DLD1 (cell line): Measurements from ENCODE around the gene KIAA1671.

Experiments
- in situ Hi-C: cut with HindIII; loops from 2 replicates; pipeline ENCODE4 v1.10.0; 2017; ENCODE audit warnings: low sequenced_read_pairs

The KIAA1671 gene

GRCh38 chr22:25134451-25134850 lies 181.9 kb downstream of the KIAA1671 start:
- in situ Hi-C loops: no loop called here

DNA sequence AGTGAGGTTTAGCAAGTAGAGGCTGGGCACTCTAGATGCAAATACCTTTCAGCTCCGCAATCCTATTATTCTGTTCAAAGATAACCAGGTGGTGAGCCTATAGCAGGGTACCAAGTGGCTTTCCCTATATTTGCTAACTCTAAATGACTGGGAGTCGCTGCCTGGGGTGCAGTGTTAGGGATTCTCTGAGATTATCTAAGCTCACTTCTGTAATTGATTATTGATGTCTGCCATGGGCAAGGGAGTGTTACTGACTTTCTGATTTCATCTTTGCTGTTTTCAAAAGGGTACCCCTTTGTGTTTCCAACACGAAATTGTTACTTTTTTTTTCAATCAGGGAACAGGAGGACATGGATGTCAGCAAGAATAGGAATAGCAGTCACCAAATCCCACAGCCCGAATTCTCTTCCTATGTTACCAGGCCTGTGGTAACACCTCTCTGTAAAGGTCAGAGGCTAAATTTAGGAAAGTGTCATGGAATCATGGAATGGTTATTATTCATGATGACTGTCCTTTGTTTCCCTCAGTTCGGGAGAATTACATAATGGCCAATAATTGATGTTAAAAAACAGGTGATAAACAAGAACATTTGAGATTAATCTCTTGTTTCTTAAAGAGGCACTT lies 184.5 kb downstream of the KIAA1671 start:
- in situ Hi-C loops: no loop called here

GRCh38 chr22:25137577-25138525 lies 185.3 kb downstream of the KIAA1671 start:
- in situ Hi-C loops: no loop called here

- in situ Hi-C loops: no loop called here
These were observed 186.5 kb downstream of the KIAA1671 start for GRCh38 chr22:25139062-25139461.

GRCh38 chr22:25142102-25142501 lies 189.6 kb downstream of the KIAA1671 start:
- in situ Hi-C loops: no loop called here

GRCh38 chr22:25143156-25144076 lies 190.9 kb downstream of the KIAA1671 start:
- in situ Hi-C loops: no loop called here

- in situ Hi-C loops: no loop called here
These were observed 192.0 kb downstream of the KIAA1671 start for GRCh38 chr22:25144522-25144921.

DNA sequence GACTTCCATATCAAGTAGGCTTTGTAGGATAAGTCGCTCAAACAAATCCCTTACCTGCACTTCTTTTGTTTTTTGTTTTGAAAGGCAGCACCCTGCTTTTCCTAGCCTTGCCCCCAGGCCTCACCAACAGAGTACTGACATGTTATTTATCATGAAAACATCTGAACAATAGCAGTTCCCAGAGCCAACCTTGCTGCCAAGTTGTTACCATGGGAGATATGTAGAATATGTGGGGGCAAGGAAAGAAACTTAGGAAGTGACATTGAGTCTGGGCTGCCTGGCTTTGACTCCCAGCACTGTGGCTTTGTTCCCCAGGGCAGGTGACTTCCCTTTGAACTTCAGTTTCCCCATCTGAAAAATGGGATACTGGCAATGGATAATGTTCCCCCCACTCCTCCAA lies 193.8 kb downstream of the KIAA1671 start:
- in situ Hi-C loops: no loop called here

- in situ Hi-C loops: no loop called here
These were observed 194.6 kb downstream of the KIAA1671 start for GRCh38 chr22:25146906-25147641.

GRCh38 chr22:25147642-25147928 lies 195.1 kb downstream of the KIAA1671 start:
- in situ Hi-C loops: no loop called here

DNA sequence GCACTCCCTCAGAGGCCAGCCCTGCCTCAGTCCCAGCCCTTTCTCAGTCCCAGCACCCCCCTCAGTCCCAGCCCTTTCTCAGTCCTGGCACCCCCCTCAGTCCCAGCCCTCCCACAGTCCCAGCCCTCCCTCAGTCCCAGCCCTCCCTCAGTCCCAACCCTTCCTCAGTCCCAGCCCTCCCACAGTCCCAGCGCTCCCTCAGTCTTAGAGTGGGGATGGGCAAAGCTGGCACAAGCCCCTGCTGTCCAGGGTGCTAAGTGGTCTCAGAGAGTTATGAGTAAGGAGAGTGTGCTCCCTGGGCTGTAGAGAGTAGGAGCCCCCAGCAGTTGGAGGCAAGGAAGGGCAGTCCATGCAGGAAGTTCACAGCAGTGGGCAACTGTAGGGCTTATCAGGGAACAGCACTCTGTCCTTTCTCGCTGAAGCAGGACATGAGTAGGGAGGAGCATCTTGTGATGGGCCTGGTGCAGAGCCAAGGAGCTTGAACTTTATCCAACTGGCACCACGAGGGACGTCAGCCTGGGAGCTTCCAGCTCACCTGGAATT lies 195.7 kb downstream of the KIAA1671 start:
- in situ Hi-C loops: no loop called here

GRCh38 chr22:25149014-25149413 lies 196.5 kb downstream of the KIAA1671 start:
- in situ Hi-C loops: no loop called here

- in situ Hi-C loops: no loop called here
These were observed 201.6 kb downstream of the KIAA1671 start for GRCh38 chr22:25153961-25154666.

DNA sequence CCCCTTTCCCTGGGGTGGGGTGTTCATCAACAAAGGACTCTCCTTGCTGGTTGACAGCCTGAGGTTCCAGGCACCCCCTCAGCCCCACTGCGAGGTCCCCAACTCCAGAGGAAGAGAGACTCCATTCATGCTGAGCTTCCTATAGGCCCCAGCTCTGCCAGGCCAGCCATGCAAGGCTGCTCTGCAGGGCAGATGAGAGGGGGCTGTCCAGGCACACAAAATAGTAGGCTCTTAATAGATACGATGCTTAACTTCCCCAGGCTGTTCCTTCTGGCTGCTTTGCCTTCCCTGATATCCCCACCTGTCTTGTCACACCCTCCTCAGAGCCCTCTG lies 202.1 kb downstream of the KIAA1671 start:
- in situ Hi-C loops: no loop called here

DNA sequence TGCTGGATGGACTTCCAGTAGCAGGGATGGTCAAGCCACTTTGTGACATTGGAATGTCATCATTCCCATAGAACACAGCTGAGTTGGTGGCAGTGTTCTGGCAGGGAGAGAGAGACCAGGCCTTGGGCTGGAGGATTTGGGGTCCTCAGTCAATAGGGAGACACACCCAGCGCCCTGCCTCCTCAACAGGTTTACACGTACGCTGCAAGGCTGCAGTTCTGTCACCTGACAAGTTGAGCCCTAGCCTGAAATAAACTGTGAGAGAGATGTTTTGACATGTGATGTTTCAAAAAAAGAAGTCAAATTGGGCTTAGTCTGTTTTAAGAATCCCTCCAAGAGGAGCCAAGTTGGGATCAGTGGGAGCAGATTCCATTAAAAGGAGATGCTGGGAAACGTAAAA lies 204.2 kb downstream of the KIAA1671 start:
- in situ Hi-C loops: no loop called here

DNA sequence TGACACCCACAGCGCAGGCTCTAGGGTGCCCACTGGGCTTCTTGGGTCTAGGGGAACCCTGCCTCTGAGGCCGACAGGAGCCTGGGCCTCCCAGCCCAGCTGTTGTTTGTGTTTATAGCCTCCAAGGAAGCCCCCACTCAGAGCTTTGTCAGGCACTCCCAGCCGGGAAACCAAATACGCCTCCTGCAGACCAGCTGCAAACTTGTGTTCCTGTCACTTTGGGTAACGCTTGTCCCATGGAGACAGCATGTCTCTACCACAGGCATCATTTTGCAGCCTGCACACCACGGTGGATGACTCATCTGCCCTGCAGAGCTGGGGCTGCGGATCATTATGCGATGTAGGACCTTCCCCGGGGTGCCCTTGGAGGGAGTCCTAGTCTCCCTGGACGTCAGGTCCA lies 206.5 kb downstream of the KIAA1671 start:
- in situ Hi-C loops: no loop called here

GRCh38 chr22:25160120-25160996 lies 207.8 kb downstream of the KIAA1671 start:
- in situ Hi-C loops: no loop called here

GRCh38 chr22:25161017-25161915 lies 208.8 kb downstream of the KIAA1671 start:
- in situ Hi-C loops: no loop called here
